22Rv1 (cell line): ENCODE data around the gene ADGRL4.

Experiments used
- H3K27ac ChIP-seq: fragments of 450-650 bp; 2 replicates; pipeline ENCODE4 v1.5.1; 2017
- CTCF ChIP-seq: fragments of 450-650 bp; IDR thresholded peaks from 2 replicates; pipeline ENCODE4 v1.5.1; 2017; ENCODE audit warnings: mild to moderate bottlenecking
- ZFX ChIP-seq: fragments of 450-650 bp; IDR thresholded peaks from 2 replicates; pipeline ENCODE4 v1.6.1; 2017; ENCODE audit warnings: antibody characterized with exemption, borderline replicate concordance

ADGRL4 gene

DNA sequence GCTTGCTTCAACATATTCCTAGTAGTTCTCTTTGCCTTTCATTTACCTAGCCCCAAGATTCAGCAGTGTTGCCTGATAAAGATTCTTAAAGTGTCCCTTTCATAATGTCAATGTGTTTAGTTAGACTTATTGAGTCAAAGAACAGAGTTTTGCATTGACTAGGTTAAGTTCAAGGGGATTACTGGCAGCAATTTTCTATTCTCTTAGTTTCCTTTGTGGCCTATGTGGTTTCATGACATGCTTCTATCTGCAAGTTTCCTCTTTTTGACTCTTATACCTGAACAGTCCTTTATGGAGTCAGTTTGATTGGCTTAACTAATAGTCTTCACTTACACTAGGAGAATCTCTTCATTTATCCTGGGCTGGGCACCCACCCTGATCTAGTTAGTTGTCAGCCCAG lies 151.3 kb downstream of the ADGRL4 start:
- TF ChIP-seq CTCF (no peak), ZFX (no peak)
- H3K27ac ChIP-seq = no peak overlapping the region

GRCh38 chr1:78854556-78854955 lies 152.0 kb downstream of the ADGRL4 start:
- TF ChIP-seq ZFX = no peak
- TF ChIP-seq CTCF = no peak

GRCh38 chr1:78843546-78843945 lies 163.0 kb downstream of the ADGRL4 start:
- TF ChIP-seq CTCF (no peak), ZFX (no peak)
- no peak overlapping the region for H3K27ac ChIP-seq

More at GRCh38 chr1:78854556-78854955, 152.0 kb downstream of the ADGRL4 start:
- H3K27ac ChIP-seq = no peak overlapping the region

GRCh38 chr1:78843111-78843510 lies 163.4 kb downstream of the ADGRL4 start:
- no peak overlapping the region for H3K27ac ChIP-seq
- TF ChIP-seq ZFX = no peak
- no peak for TF ChIP-seq CTCF

GRCh38 chr1:78840453-78841271 lies 165.9 kb downstream of the ADGRL4 start:
- TF ChIP-seq CTCF (no peak), ZFX (no peak)
- H3K27ac ChIP-seq = no peak overlapping the region
